T-helper 17 cell (primary cell): ENCODE results near the gene KDELR3. TPM values are rescaled to one million over a fixed set of nuclear protein-coding genes. Genes with fewer than 3 reads are reported as not detected.
A peak's percentile ranks its signal among the peaks of the same experiment; 100 is the strongest.

Source experiments
- ATAC-seq: fragments of 150-1000 bp; cut with Tn5 transposase; 2 replicates; pipeline ENCODE4 v1.10.0; 2021; ENCODE audit warnings: mild to moderate bottlenecking, moderate library complexity
- DNase-seq, 3 donors: peaks; one replicate each; pipeline versions ENCODE4 v3.0.0 to v3.0.0-alpha.2; 2020 to 2021
- H3K9me3 ChIP-seq: one replicate; pipeline ENCODE4 v1.7.0; 2013; ENCODE audit warnings: low read length, mild to moderate bottlenecking; ENCODE audit not compliant: control insufficient read depth, poor library complexity, severe bottlenecking
- H3K27ac Mint-ChIP-seq: one replicate; pipeline ENCODE4 v1.8.0; 2022; ENCODE audit warnings: mild to moderate bottlenecking, moderate library complexity, mixed read lengths
- H3K27me3 Mint-ChIP-seq: one replicate; pipeline ENCODE4 v1.8.0; 2022; ENCODE audit warnings: mixed read lengths
- H3K36me3 Mint-ChIP-seq: one replicate; pipeline ENCODE4 v1.8.0; 2022; ENCODE audit warnings: low read depth, mixed read lengths
- H3K4me1 Mint-ChIP-seq: one replicate; pipeline ENCODE4 v1.8.0; 2022; ENCODE audit warnings: mild to moderate bottlenecking, mixed read lengths
- H3K4me3 Mint-ChIP-seq: one replicate; pipeline ENCODE4 v1.8.0; 2022; ENCODE audit warnings: mild to moderate bottlenecking, moderate library complexity, mixed read lengths
- total RNA-seq, 4 donors: library from RNA in 2 of 4; stranded (reverse) in 2 of 4; gene quantifications; one replicate each; pipeline ENCODE4 v1.2.3 and lab custom pipeline; 2022 to 2026

Gene KDELR3
- total RNA-seq, 2 donors from 2014 or later, result not detected

GRCh38 chr22:38487946-38488345, 20.1 kb downstream of the KDELR3 start:
- peaks cover 11% of the 10 kb centered on the region for H3K36me3 Mint-ChIP-seq
- no peak overlapping the region for H3K27ac Mint-ChIP-seq
- peaks cover 21% of the 10 kb centered on the region for H3K4me1 Mint-ChIP-seq
- no peaks in the 10 kb centered on the region for H3K27me3 Mint-ChIP-seq
- ATAC-seq, result peak; percentile 11
- H3K9me3 ChIP-seq, result no peaks in the 10 kb centered on the region
- DNase-seq, result no peak
- no peak overlapping the region for H3K4me3 Mint-ChIP-seq

- no peaks in the 10 kb centered on the region for H3K9me3 ChIP-seq
- DNase-seq, result no peak
- no peak overlapping the region for H3K4me3 Mint-ChIP-seq
- peaks cover 21% of the 10 kb centered on the region for H3K4me1 Mint-ChIP-seq
- ATAC-seq, result no peak
- peak overlapping the region; percentile 65 for H3K27ac Mint-ChIP-seq
- H3K36me3 Mint-ChIP-seq, result peaks cover 9% of the 10 kb centered on the region
- H3K27me3 Mint-ChIP-seq, result no peaks in the 10 kb centered on the region
Measured at GRCh38 chr22:38489142-38489541, 21.2 kb downstream of the KDELR3 start.

DNA sequence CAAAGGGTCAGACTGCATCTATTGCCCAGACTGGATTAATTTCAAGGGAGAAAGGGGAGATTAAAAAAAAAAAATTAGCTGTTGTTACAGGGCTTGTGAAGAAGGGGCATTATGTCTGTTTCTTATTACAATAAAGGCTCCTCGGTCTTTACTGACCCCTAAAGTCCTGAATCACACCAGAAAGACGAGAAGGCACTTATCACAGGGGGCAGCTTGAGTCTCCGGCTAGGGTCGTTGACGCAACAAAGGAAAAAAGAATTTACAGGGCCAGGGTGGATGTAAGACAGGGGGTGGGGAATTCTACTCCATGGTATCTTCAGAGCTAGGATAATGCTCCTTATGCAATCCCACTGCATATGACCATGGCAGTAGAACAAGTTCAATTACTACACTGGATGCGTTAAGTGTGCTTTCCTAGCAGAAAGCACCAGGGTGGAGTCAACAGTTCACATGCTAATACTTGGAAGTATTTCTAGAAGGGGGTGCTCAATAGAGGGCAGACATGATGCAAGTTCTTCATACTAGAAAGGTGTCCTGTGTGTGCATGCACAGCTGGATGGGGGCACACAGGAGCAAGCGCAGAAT, 21.8 kb downstream of the KDELR3 start:
- Mint-ChIP-seq H3K4me1 (peaks cover 19% of the 10 kb centered on the region), H3K4me3 (peak overlapping the region; percentile 39), H3K36me3 (peaks cover 6% of the 10 kb centered on the region), H3K27me3 (no peaks in the 10 kb centered on the region), H3K27ac (peak overlapping the region; percentile 65)
- ATAC-seq (no peak), DNase-seq (no peak)
- no peaks in the 10 kb centered on the region for H3K9me3 ChIP-seq

DNA sequence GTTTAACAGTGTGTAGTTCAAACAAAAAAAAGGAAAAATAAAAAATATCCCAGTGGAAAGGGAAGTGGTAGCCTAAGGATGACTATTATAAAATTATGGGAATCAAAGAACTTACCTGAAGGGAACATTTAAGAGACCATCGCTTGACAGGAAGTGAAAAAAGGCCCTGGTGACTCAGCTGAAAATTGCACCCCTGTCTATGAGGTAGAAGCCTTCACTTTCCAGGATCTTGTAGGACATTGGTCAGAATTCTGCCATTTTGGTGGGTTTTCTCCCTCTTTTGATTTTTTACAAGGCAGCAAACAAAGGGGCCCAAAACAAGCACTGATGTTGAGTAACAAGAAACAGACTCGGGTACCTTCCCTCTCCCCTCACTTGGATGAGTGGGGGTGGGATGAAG, 22.6 kb downstream of the KDELR3 start:
- no peaks in the 10 kb centered on the region for H3K27me3 Mint-ChIP-seq
- no peak overlapping the region for H3K4me3 Mint-ChIP-seq
- H3K36me3 Mint-ChIP-seq, result peaks cover 6% of the 10 kb centered on the region
- DNase-seq (no peak), ATAC-seq (peak; percentile 22)
- H3K4me1 Mint-ChIP-seq, result peaks cover 22% of the 10 kb centered on the region
- H3K9me3 ChIP-seq, result no peaks in the 10 kb centered on the region
- peak overlapping the region; percentile 75 for H3K27ac Mint-ChIP-seq

DNA sequence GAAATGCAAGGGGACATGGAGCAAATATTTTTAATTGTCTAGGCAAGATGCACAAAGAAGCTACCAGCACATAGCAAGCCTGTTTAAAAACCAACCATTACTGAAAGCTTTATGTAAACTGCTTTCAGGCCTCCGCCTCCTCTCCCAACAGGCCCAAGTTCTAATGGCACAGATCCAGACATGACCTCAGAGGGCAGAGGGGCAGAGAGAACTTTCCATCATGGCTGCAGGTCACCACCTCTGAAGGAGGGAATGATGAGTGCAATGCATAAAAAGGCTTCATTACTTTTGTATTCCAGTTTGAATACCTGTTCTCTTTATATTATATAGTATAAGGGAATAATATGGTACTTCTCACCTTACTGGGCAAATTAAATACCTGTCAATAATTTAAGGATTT, 23.0 kb downstream of the KDELR3 start:
- H3K9me3 ChIP-seq, result no peaks in the 10 kb centered on the region
- ATAC-seq (no peak), DNase-seq (no peak)
- Mint-ChIP-seq H3K27me3 (no peaks in the 10 kb centered on the region), H3K36me3 (peaks cover 6% of the 10 kb centered on the region), H3K4me3 (no peak overlapping the region), H3K4me1 (peaks cover 24% of the 10 kb centered on the region), H3K27ac (peak overlapping the region; percentile 75)

DNA sequence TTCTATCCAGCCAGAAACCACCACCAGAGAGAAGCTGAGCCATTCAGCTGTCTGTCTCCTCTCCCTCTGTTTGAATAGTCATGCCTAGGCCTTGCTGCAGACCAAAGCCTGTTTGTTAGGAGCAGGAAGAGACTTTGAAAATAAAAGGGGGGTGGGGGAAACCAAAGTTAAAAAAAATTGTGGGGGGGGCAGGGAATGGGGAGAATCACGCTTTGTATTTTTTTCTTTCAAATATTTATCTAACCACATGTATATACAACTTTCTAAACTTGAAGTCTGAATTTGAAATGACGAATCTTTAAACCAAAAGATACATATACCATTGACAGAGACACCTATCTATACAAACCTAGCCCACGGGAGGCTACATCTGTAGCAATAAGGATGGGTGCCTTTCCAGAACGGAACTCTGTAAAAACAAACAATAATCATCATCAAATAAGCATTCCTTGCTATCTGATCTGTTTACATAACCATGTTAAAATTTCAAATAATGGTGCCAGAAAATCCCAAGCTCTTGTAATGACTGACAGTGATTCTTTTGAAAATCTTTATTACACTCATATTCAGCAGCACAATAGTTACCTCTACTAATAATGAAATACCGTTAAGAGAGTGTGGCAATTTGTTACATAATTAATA, 23.9 kb downstream of the KDELR3 start:
- peaks cover 6% of the 10 kb centered on the region for H3K36me3 Mint-ChIP-seq
- no peak overlapping the region for H3K27ac Mint-ChIP-seq
- no peaks in the 10 kb centered on the region for H3K9me3 ChIP-seq
- no peaks in the 10 kb centered on the region for H3K27me3 Mint-ChIP-seq
- ATAC-seq (no peak), DNase-seq (no peak)
- no peak overlapping the region for H3K4me3 Mint-ChIP-seq
- H3K4me1 Mint-ChIP-seq, result peaks cover 24% of the 10 kb centered on the region

DNA sequence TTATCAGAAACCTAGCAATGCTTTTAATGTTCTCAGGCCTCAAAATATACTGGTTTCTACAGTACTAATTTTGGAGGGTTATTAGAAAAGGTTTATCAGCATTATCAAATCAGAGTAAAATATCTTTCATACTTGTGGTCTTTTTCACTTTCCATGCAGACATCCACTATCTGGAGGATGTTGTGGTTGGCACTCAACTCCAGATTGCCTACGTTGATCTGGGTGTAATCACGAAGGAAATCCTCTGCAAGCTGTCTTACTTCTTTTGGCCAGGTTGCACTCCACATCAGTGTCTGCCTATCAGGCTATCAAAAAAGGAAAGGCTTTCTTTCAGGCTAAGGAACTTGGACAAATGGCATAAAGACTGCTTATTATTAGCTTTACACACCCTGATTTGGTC, 26.6 kb downstream of the KDELR3 start:
- Mint-ChIP-seq H3K27me3 (no peaks in the 10 kb centered on the region), H3K27ac (no peak overlapping the region), H3K4me1 (peaks cover 25% of the 10 kb centered on the region), H3K36me3 (peaks cover 3% of the 10 kb centered on the region), H3K4me3 (no peak overlapping the region)
- ATAC-seq, result peak; percentile 32
- DNase-seq, result no peak
- H3K9me3 ChIP-seq, result no peaks in the 10 kb centered on the region

GRCh38 chr22:38494939-38495338, 27.0 kb downstream of the KDELR3 start:
- Mint-ChIP-seq H3K36me3 (peaks cover 3% of the 10 kb centered on the region), H3K27me3 (no peaks in the 10 kb centered on the region), H3K4me1 (peaks cover 23% of the 10 kb centered on the region), H3K27ac (no peak overlapping the region), H3K4me3 (no peak overlapping the region)
- no peaks in the 10 kb centered on the region for H3K9me3 ChIP-seq
- no peak for ATAC-seq
- no peak for DNase-seq

DNA sequence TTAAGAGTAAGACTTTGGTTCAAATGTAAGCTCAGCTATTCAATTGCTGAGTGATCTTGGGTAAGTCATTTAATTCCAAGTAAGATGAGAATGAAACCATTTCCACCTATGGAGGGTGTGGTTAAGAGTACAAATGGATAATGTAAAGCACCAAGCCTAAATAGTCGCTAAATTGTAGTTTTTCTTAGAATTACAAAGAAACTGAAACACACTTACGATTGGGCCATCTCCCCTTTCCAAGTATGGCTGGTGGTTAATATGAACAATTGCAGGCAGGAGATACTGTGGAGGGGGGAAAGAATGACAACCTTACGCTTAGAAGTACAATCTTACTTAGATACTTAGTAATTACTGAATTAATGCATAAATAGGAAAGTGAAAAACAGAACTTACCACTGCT, 30.0 kb downstream of the KDELR3 start:
- H3K36me3 Mint-ChIP-seq, result peaks cover 2% of the 10 kb centered on the region
- DNase-seq, result no peak
- peaks cover 38% of the 10 kb centered on the region for H3K4me1 Mint-ChIP-seq
- peak overlapping the region; percentile 98 for H3K27ac Mint-ChIP-seq
- no peak overlapping the region for H3K4me3 Mint-ChIP-seq
- no peak for ATAC-seq
- H3K9me3 ChIP-seq, result no peaks in the 10 kb centered on the region
- no peaks in the 10 kb centered on the region for H3K27me3 Mint-ChIP-seq

DNA sequence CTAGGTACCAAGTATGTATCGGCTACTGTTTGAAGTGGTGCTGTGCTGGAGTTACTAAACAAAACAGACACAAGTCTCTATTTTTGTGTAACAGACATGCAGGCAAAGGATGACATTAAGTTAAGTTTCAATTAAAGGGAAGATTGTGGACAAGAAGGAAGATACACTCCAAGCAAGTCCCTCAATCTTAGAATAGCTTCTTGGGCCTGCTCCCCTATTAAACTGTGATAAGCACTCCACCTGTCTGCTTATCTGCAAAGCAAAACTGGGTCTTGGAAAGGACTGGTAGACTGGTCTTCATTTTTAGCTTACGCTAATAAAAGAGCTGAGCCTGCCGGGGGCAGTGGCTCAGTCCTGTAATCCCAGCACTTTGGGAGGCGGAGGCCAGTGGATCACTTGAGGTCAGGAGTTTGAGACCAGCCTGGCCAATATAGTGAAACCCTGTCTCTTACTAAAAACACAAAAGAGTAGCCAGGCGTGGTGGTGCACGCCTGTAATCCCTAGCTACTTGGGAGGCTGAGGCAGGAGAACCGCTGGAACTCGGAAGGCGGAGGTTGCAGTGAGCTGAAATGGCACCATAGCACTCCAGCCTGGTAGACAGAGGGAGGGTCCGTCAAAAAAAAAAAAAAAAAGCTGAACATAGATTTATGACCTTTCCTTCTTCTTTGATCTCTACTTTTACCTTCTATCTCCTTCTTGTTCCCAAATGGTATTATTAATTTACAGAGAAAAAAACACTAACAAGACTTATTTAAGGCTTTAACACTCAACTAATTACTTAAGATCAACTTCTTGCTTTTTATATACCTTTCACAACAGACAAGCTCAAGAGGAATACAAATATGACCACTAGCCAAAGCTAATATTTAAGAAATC, 34.1 kb downstream of the KDELR3 start:
- ATAC-seq, result no peak
- peaks cover 56% of the 10 kb centered on the region for H3K4me1 Mint-ChIP-seq
- no peaks in the 10 kb centered on the region for H3K27me3 Mint-ChIP-seq
- no peak for DNase-seq
- peak overlapping the region; percentile 98 for H3K27ac Mint-ChIP-seq
- peak overlapping the region; percentile 99 for H3K4me3 Mint-ChIP-seq
- H3K9me3 ChIP-seq, result no peaks in the 10 kb centered on the region
- H3K36me3 Mint-ChIP-seq, result peaks cover 6% of the 10 kb centered on the region

GRCh38 chr22:38503021-38503420, 35.1 kb downstream of the KDELR3 start:
- no peak for ATAC-seq
- no peak for DNase-seq
- peaks cover 54% of the 10 kb centered on the region for H3K4me1 Mint-ChIP-seq
- H3K36me3 Mint-ChIP-seq, result peaks cover 6% of the 10 kb centered on the region
- peak overlapping the region; percentile 98 for H3K27ac Mint-ChIP-seq
- H3K27me3 Mint-ChIP-seq, result no peaks in the 10 kb centered on the region
- peak overlapping the region; percentile 99 for H3K4me3 Mint-ChIP-seq
- H3K9me3 ChIP-seq, result no peaks in the 10 kb centered on the region

DNA sequence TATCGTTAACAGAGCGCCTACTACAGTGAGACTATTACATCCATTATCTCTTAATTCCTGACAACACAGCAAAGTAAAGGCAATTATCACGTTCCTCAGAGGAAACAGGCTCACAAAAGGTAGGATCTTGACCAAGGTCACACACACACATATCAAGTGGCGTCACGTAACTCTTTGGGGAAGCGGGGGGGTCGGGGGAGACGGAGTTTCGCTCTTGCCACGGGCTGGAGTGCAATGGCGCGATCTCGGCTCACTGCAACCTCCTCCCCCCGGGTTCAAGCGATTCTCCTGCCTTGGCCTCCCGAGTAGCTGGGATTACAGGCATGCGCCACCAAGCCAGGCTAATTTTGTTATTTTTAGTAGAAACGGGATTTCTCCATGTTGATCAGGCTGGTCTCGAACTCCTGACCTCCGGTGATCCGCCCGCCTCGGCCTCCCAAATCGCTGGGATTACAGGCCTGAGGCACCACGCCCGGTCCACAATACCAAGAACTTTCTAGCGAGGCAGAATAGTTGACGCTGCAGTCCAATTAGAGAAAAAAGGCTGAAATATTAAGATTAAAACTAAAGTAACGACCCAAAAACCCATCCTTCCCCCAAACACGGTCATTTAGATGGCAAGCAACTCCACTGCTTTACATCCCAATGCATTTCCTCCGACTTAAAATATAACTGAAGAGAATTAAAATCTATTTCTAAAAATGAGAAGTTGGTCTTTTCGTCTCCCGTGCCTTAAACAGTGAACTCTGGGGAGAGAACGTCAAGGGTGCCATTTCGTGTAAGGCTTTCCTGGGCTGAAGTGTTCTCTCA, 37.0 kb downstream of the KDELR3 start:
- Mint-ChIP-seq H3K4me1 (peaks cover 47% of the 10 kb centered on the region), H3K36me3 (peaks cover 6% of the 10 kb centered on the region), H3K27me3 (no peaks in the 10 kb centered on the region), H3K27ac (peak overlapping the region; percentile 98), H3K4me3 (peak overlapping the region; percentile 99)
- H3K9me3 ChIP-seq, result no peaks in the 10 kb centered on the region
- ATAC-seq, result no peak
- peak; percentile 30 to 38 (median 36) for DNase-seq
